ENCODE results near the gene NTN5. TPM values are rescaled to one million over a fixed set of nuclear protein-coding genes. Genes with fewer than 3 reads are reported as not detected.
"Not testable (repeated sequence)": the region's sequence is repeated elsewhere in the genome, so short reads cannot be mapped to it uniquely, and the experiment has no call there.

Gene NTN5
- total and polyA plus RNA-seq, 10 of the 15 experiments (the other 5 are each of a cell fraction or from before 2014, with no cell fraction given): 0.07 to 0.22 TPM; not detected in 8

GRCh38 chr19:48693629-48694028, 20.8 kb upstream of the NTN5 start:
- POLR2A ChIA-PET; H3K4me1 ChIP-seq (ENCODE audit: control insufficient read depth, insufficient read depth, low read length); FAIRE-seq; H3K9me3 ChIP-seq (replicated peaks; ENCODE audit: control insufficient read depth, insufficient read depth, low read length); H3K9ac ChIP-seq (ENCODE audit: control insufficient read depth, insufficient read depth, low read length); BruUV-seq (replicated peaks); H4K20me1 ChIP-seq (ENCODE audit: control insufficient read depth, insufficient read depth); intact Hi-C loops (cut with micrococcal nuclease; ENCODE audit: unreplicated experiment); H3K79me2 ChIP-seq (ENCODE audit: control insufficient read depth, insufficient read depth, low read length); H3K4me2 ChIP-seq (ENCODE audit: control insufficient read depth, insufficient read depth); DNase-seq (ENCODE audit: low read depth, low spot score); H3K4me3 ChIP-seq; SMC1A ChIA-PET (ENCODE audit: uncharacterized antibody, unreplicated experiment); H3K36me3 ChIP-seq (ENCODE audit: control insufficient read depth in 2 of 2, insufficient read depth in 2 of 2, low read length in 1 of 2); RAD21 ChIA-PET (ENCODE audit: unreplicated experiment); in situ Hi-C loops (cut with MboI); H3K27ac ChIP-seq (ENCODE audit: control insufficient read depth, insufficient read depth); H3K27me3 ChIP-seq (replicated peaks in 1 of 2; ENCODE audit: control insufficient read depth in 2 of 2, insufficient read depth in 2 of 2, low read length in 1 of 2); ATAC-seq; H2AFZ ChIP-seq (ENCODE audit: control insufficient read depth, low read depth, low read length): not testable (repeated sequence)
- WGBS (ENCODE audit: insufficient coverage, insufficient replicate concordance, low lambda C conversion rate, missing lambda C conversion rate): 64% methylated on average over 9 of the region's 9 CpGs
- CTCF ChIA-PET: interaction anchor here (1.1 to 1.3 kb wide), 2 partner anchors 19 to 110 kb away, joined by 3 to 4 read pairs; no protein-coding TSS in a partner anchor

- 33% methylated on average over 7 of the region's 7 CpGs for WGBS (ENCODE audit: insufficient coverage, insufficient replicate concordance, low lambda C conversion rate, missing lambda C conversion rate)
- no peak overlapping the region for H3K27ac ChIP-seq (ENCODE audit: control insufficient read depth, insufficient read depth)
- in situ Hi-C loops (cut with MboI): no loop called here
- FAIRE-seq: no peak
- no peak overlapping the region for H3K9ac ChIP-seq (ENCODE audit: control insufficient read depth, insufficient read depth, low read length)
- no peaks in the 10 kb centered on the region for H4K20me1 ChIP-seq (ENCODE audit: control insufficient read depth, insufficient read depth)
- ATAC-seq: no peak
- no peak for DNase-seq (ENCODE audit: low read depth, low spot score)
- no TSS peak for BruUV-seq (replicated peaks)
- TF ChIP-seq E4F1 (IDR thresholded peaks at IDR 0.05; ENCODE audit: borderline replicate concordance, partially characterized antibody) (no peak), TBL1XR1 (IDR thresholded peaks at IDR 0.05; ENCODE audit: low read depth, low read length) (no peak), RFX5 (IDR thresholded peaks at IDR 0.05; ENCODE audit: low read depth, low read length) (no peak), IRF3 (IDR thresholded peaks at IDR 0.05) (no peak), MAX (IDR thresholded peaks at IDR 0.05; ENCODE audit: low read depth, low read length) (no peak), CHD2 (IDR thresholded peaks at IDR 0.05; ENCODE audit: borderline replicate concordance, low read depth, low read length) (no peak), ZBTB11 (CRISPR knock-in tag; IDR thresholded peaks at IDR 0.05) (no peak), NR2F1 (conservative IDR thresholded peaks at IDR 0.05) (no peak), NFXL1 (IDR thresholded peaks at IDR 0.05; ENCODE audit: borderline replicate concordance) (no peak)
- H3K36me3 ChIP-seq (ENCODE audit: control insufficient read depth in 2 of 2, insufficient read depth in 2 of 2, low read length in 1 of 2): no peaks in the 10 kb centered on the region
- ChIA-PET CTCF (interaction anchor here (1.2 kb wide), 1 partner anchor 15 kb away, joined by 3 read pairs; no protein-coding TSS in a partner anchor), POLR2A (no interaction called here), SMC1A (ENCODE audit: uncharacterized antibody, unreplicated experiment) (no interaction called here), RAD21 (ENCODE audit: unreplicated experiment) (no interaction called here)
- intact Hi-C loops (cut with micrococcal nuclease; ENCODE audit: unreplicated experiment): no loop called here
- no peaks in the 10 kb centered on the region for H3K79me2 ChIP-seq (ENCODE audit: control insufficient read depth, insufficient read depth, low read length)
- H3K4me3 ChIP-seq: no peak overlapping the region
- no peaks in the 10 kb centered on the region; a peak in 1 of 4 replicates for H3K27me3 ChIP-seq (replicated peaks in 1 of 2; ENCODE audit: control insufficient read depth in 2 of 2, insufficient read depth in 2 of 2, low read length in 1 of 2)
- no peak overlapping the region for H2AFZ ChIP-seq (ENCODE audit: control insufficient read depth, low read depth, low read length)
- H3K4me2 ChIP-seq (ENCODE audit: control insufficient read depth, insufficient read depth): no peak overlapping the region
- no peaks in the 10 kb centered on the region for H3K4me1 ChIP-seq (ENCODE audit: control insufficient read depth, insufficient read depth, low read length)
- H3K9me3 ChIP-seq (replicated peaks; ENCODE audit: control insufficient read depth, insufficient read depth, low read length): no peaks in the 10 kb centered on the region
Measured at GRCh38 chr19:48689449-48689848, 16.6 kb upstream of the NTN5 start.

Measured in GM12878 (cell line).